HG02973 (cell line): ENCODE measurements around the gene CAMKK1.

ENCODE experiments used
- ATAC-seq: cut with Tn5 transposase; IDR thresholded peaks from one replicate; pipeline ENCODE4 v1.9.1; 2021; ENCODE audit warnings: moderate library complexity; ENCODE audit not compliant: unreplicated experiment

CAMKK1 gene

GRCh38 chr17:3814361-3814760 is 78.5 kb downstream of the CAMKK1 start:
- no peak for ATAC-seq

GRCh38 chr17:3813171-3813570 is 79.7 kb downstream of the CAMKK1 start:
- no peak for ATAC-seq

GRCh38 chr17:3812771-3813170 is 80.1 kb downstream of the CAMKK1 start:
- no peak for ATAC-seq

- no peak for ATAC-seq
Observed at GRCh38 chr17:3812284-3812683, 80.6 kb downstream of the CAMKK1 start.
